Hematopoietic multipotent progenitor cell (in vitro differentiated cells): ENCODE measurements around the gene HDGFL2. TPM values are rescaled to one million over a fixed set of nuclear protein-coding genes. Genes with fewer than 3 reads are reported as not detected.
"Not testable (repeated sequence)": the region's sequence is repeated elsewhere in the genome, so short reads cannot be mapped to it uniquely, and the experiment has no call there.

ENCODE experiments used
- DNase-seq, 3 donors: peaks; one replicate each; pipeline ENCODE4 v3.0.0-alpha.2; 2011 to 2015; ENCODE audit warnings: low read depth in 2 of 3, low spot score in 2 of 3
- total RNA-seq: library from RNA; depleted of rRNA; stranded (reverse); fragments of >200 nt; gene quantifications from one replicate; pipeline ENCODE4 v1.2.3, GENCODE V29; 2012

The HDGFL2 gene
- total RNA-seq, 1 donor, result 30.2 TPM

DNA sequence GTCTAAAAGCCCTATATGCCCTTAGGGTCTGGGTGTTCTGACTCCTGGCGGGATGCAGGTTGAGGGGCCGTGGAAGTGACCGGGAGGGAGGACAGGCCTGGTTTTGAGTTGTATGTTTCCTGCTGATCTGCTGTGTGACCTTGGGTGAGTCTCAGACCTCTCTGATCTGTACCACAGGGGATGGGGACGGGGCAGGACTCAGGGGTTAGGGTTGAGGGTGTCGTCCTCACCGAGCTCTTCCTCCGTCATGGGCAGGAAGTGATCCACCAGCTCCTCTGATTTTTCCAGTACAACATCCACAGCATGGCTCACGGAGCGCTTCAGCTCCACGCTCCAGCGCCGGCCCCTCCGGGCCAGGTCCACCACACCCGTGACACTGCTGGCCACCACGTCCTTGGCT lies 56.7 kb downstream of the HDGFL2 start:
- no peak for DNase-seq

DNA sequence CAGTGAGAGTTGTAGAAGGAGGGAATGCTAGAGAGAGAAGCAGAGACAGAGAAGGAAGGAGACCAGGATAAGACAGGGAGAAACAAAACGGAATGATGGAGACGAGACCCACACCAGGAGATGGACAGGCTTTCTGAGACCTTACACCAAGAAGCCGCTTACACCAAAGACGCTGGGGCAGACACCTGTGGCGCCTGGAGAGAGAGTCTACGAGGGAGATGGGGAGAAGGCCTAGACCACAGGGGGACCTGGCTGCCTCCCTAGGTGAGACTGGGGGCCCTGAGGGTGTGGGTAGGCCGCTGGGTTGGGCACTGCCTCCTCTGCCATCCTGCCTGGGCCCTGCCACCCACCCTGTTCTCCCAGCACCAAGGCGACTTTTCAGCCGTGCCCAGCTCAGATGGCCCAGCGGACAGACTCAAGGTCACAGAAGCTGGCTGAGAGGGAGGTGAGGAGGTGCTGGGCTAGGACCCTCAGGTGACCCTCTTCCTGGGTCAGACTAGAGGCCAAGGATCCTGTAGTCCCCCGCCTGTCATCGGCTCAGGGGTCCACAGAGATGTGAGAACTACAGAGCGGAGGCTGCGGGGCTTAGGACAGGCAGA lies 57.9 kb downstream of the HDGFL2 start:
- no peak for DNase-seq

DNA sequence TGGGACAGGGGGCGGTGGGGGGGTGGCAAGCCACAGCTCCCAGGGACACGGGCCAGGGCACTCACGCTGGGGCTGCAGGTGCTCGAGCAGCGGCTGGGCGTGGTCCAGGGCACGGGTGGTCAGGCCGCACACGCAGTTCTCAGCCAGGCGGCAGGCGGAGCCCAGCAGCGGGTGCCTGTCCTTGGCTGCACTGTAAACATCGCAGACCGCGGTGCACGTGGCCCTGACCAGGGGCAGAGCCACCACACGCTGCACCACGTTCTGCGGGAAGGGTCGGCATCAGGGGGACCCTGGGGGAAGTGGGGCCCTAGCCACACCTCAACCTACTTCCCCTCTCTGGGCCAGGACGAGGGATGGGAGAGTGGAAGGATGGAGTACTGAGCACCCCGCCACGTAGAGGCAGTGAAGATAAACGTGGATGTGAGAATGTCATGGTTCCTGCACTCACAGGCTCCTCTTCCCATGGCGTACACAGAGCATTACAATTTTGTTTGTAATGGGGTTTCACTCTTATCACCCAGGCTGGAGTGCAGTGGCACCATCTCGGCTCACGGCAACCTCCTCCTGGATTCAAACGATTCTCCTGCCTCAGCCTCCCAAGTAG lies 59.6 kb downstream of the HDGFL2 start:
- no peak for DNase-seq

DNA sequence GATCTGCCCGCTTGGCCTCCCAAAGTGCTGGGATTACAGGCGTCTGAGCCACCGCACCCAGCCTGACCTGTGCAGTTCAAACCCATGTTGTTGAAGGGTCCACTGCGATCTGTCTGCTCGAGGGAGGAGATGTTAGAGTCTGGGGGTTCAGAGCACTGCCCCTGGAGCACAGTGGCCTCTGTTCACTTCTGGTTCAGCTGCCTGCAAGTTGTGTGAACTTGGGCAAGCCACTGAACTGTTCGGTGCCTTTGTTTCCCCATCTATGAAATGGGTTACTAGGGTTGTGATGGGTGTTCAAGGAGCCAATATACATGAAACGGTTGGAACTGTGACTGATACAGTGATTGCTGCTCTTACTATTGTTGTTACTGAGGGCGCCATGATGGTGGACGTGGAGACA lies 61.2 kb downstream of the HDGFL2 start:
- no peak for DNase-seq

DNA sequence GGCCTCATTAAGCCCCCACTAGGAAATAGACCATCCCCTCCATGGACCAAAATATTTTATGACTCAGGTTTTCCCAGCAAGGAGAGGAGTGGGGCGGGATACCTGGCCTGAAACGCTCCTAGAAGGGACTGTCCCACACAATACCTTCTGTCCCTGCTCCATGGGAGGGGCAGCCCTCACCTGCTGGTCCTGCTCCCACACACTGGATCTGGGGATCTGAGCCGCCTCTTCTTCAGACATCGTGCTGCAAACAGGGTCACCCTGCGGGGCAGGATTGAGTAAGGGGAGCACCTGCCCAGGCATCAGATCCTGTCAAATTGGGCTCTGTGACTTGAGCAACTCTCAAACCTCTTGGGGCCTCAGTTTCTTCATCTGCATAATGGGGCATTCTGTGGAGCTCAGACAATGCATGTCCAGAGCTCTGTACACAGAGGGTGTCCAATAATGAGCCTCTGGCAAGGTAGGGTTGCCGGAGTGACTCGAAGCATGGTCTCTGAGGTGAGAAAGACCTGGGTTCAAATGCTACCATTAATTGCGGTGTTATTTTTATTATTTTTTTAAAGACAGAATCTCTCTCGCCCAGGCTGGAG lies 61.8 kb downstream of the HDGFL2 start:
- no peak for DNase-seq

DNA sequence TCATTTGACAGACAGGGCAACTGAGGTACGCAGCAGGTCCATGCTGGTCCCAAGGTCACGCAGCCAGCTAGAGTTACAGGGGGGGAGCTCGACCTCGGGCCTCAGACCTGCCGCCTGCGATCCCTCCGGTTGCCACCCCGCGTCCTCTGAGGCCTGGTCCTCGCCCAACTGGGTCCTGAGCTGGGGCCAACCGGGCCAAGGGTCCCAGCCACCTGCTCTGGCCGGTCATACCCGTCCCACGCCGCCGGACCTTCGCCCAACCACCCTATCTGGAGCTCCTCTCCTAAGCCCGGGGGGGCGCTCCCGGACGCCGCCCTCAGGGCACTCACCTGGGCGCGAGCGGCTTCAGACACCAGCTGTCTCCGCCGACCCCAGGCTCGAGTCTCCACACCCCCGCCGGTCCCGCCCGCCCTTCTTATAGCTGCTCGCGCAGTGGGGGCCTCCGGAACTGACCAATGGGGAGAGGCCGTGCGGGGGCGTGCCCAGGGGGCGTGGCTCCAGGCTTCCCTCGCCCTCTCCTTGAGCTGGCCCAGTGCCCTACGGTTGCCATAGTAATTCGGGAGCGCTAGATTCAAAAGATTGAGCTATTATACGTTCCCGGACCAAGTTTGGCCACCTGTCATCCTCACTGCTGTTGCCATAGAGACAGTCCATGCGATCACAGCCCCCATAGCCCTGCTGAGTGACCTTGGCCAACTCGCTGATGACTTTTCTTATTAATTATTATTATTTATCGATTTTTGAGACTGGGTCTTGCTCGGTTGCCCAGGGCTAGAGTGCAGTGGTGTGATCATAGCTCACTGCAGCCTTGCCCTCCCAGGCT lies 63.0 kb downstream of the HDGFL2 start, which contains the start of gene PLIN5:
PLIN5 (minus strand) TSS at position 389 of the 823 bp plus-strand sequence. CDS start 1,150 bp downstream, outside the sequence.
- peak in 2 of 3 donors; percentile 78 to 81 for DNase-seq

DNA sequence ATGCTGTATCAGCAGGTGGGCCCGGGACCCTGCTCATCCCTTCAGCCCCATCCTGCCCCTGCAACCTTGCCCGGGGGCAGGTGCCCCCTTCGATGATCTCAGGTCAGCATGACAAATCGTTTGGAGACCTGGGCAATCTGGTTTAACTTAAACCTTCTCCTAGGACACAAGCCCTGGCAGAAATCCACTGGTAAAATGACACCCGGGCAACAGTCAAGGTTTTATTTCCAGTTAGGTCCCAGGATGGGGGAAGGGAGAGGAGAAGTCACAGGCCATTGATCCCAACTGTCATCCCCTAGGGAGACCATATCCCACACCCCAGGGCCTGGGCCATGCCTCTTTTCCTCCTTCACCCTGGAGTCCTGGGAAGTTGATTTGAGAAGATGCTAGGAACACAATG lies 64.7 kb downstream of the HDGFL2 start:
- DNase-seq, result no peak

DNA sequence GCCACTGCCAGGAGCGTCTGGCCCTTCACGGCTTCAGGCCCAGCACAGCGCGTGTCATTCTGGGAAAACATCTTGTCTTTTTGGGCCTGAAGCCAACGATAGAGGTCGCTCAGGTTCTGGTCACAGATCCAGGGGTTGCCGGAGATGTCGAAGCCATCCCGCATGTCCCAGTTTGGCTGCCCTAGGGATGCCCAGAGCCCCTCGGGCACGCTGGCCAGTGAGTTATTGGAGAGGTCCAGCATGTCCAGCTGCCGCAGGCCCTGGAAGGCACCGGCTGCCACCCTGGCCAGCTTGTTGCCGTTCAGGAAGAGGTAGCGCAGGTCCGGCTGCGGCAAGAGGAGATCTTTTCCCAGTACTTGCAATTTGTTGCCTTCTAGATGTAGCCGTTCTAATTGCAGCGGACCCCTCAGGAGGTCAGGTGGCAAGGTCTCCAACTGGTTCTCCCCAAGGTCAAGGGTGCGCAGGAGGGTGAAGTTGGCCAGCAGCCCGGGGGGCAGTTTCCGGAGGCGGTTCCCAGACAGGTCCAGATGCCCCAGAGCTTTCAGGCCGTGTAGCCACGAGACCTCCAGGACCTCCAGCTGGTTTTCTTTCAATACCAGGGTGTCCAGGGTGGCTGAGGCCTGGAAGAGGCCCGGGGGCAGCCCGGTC lies 66.0 kb downstream of the HDGFL2 start:
- no peak for DNase-seq

DNA sequence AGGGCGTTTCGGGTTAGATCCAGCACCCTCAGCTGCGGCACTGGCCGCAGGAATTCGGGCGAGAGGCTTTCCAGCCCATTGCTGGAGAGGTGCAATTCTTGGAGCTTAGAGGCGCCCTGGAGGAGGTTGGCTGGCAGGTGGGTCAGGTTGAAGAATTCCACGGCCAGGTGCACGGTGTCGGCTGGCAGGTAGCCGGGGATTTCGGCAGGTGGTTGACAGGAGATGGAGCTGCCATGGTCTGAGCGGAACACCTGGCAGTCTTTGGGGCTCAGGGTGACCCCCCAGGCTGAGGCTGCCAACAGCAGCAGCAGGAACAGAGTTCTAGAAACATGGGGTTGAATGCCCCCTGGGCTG lies 66.5 kb downstream of the HDGFL2 start:
- no peak for DNase-seq

DNA sequence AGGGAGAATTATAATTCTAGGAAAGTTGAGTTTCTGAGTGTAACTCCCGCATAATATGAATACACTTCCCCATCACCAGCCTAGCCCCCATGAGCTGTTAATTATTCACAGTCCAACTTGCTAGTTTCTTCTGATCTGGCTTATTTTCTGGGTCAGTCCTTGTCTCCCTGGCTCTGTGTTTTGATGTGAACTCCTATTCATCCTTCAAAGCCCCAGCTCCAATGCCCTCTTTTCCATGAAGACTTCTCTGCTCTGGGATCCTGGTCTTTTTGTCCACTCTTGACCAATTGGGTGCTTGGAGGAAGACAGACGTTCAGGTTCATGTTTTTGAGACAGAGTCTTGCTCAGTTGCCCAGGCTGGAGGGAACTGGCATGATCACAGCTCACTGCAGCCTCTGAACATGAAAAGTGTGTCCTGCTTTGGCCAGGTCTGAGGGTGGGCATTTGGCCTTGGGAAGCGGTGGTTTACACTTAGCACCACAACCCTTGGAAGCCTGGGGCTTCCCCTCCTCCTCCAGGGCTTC lies 67.1 kb downstream of the HDGFL2 start:
- DNase-seq, result no peak

DNA sequence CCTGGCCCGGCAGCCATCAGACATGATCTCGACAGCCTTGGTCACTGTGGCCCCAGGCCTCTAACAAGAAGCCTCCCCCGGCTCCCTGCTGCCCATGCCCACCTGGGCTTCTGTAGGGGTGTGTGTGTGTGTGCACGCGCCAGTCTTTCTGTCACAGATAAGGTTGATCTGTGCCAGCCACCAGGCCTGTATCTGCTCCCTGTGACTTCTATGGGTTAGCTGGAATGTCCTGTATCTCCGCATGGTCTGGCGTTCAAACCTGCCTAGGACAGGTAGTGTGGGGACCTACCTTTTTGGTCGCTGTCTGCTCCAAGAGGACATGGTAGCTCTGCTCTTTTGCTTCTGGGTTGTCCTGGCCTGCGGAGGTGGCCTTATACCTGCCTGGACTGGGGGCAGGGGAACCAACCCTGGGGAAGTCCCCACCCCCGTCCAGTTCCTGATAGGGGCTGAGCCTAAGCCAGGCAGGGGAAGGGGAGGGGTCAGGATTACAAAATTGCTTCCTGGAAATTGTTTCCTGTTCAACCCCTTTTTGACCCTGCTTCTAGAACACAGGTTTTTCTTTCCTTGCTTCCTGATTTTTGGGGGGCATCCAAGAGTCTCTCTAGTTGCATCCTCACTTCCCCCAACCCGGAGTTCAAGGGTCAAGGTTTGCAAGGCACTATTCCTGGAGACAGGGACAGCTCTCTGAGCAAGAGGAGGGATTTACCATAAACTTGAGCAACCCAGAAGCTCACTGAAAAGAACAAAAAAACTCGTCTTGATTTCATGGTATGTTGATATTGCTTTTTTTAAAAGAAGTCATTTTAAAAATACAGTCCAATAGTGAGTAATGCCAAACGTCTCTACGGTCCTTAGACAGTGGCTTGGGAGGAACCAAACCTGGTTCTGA lies 67.8 kb downstream of the HDGFL2 start, which contains the start of gene LRG1:
LRG1 (minus strand) TSS at position 344 of the 889 bp plus-strand sequence; CDS start at position 321, 23 bp downstream.
- peak in 1 of 3 donors; percentile 40 for DNase-seq

DNA sequence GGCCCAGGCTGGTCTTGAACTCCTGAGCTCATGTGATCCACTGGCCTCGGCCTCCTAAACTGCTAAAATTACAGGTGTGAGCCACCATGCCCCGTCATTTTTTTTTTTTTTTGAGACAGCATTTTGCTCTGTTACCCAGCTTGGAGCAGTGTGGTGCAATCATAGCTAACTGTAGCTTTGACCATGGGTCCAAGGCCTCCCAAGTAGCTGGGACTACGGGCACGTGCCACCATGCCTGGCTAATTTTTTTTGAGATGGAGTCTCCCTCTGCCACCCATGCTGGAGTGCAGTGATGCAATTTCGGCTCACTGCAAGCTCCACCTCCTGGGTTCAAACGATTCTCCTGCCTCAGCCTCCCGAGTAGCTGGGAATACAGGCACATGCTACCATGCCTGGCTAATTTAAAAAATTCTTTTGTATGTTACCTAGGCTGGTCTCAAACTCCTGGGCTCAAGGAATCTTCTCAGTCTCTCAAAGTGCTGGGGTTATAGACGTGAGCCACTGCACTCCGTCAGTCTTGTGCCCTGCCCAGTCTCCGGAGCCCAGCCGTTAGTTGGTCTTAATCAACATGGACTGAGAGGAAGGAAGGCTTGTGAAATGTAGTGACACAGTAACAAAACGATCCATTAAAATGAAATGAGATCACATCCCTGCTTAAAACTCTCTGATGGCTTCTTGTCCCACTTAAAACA lies 69.2 kb downstream of the HDGFL2 start:
- DNase-seq, result no peak

DNA sequence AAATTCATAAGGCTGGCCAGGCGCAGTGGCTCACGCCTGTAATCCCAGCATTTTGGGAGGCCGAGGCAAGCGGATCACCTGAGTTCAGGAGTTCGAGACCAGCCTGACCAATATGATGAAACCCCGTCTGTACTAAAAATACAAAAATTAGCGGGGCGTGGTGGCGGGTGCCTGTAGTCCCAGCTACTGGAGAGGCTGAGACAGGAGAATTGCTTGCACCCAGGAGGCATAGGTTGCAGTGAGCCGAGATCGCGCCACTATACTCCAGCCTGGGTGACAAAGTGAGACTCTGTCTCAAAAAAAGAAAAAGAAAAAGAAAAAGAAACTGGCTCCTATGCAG lies 69.7 kb downstream of the HDGFL2 start:
- DNase-seq, result not testable (repeated sequence)

DNA sequence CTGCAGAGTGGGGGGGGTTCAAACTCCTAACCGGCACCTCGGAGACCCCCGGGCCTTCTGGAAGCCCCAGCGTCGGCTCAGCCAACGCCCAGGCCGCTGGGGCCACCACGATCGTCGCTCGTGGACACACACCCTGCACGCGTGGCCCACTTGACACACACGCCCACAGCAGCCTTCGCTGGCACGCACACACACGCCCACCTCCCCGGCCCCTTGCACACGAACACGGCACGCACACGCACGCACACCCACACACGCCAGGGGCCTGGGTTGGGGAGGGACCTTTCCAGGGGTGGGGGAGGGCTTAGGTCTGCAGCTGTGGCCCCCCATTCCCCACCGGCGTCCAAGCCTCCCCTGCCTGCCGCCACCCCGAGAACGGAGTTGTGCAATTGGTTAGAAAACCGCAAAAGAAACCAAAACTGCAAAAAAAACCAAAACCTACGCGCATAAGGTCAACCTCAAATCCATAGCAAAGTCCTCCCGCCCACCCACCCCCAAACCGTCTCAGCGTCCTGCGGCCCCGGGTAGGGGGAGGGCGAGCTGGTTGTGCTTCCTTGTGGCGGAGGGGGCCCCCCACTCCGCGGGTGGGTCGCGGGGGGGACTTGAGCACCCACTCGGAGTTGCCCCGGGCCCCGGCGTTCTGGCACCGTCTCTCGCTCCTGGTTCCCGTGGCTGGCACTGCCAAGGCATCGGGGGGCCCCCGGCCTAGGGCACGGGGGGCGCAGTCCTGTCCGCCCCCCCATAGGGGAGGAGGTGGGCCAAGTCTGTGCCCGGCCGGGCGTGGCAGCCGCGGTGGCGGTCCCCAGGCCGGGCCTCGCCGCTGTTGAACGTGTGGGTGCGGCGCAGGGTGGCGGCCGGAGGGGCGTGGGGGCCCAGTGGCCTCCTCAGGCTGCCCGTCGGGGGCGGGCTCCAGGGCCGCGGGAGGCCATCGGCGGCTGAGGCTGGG lies 71.1 kb downstream of the HDGFL2 start:
- DNase-seq, result no peak

DNA sequence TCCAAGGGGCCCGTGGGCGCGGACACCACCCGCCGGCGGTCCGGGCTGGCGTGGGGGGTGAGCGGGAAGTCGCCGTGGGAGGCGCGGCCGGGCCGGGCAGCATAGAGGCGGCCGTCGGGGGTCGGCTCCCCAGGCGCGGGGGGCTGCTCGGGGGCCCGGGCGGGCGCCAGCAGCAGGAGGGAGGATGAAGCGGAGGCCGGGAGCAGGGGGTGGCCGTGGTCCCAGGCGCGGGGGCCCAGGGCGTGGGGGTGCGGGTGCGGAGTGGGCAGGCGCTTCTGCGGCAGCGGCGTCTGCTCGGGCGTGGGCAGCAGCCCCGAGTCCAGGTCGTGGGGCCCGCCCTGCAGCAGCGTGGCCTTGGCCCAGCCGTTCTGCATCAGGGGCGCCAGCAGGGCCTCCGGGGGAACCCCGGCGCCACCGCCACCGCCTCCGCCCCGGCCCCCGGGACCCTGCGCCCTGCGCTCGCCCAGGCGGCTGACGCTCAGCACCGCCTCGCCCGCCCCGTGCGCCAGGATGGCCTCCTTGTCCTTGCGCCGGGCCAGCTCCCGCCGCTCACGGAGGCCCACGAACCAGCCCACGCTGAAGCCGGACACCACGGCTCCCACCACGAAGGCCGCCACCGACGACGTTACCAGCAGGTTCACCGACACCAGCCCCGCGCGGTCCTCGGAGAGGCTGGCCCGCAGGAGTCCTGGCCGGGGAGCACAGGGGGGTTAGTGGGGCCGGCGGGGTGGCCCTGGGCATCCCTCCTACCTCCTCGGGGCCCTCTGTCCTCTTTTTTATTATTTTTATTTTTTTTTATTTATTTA lies 71.9 kb downstream of the HDGFL2 start:
- DNase-seq, result no peak

DNA sequence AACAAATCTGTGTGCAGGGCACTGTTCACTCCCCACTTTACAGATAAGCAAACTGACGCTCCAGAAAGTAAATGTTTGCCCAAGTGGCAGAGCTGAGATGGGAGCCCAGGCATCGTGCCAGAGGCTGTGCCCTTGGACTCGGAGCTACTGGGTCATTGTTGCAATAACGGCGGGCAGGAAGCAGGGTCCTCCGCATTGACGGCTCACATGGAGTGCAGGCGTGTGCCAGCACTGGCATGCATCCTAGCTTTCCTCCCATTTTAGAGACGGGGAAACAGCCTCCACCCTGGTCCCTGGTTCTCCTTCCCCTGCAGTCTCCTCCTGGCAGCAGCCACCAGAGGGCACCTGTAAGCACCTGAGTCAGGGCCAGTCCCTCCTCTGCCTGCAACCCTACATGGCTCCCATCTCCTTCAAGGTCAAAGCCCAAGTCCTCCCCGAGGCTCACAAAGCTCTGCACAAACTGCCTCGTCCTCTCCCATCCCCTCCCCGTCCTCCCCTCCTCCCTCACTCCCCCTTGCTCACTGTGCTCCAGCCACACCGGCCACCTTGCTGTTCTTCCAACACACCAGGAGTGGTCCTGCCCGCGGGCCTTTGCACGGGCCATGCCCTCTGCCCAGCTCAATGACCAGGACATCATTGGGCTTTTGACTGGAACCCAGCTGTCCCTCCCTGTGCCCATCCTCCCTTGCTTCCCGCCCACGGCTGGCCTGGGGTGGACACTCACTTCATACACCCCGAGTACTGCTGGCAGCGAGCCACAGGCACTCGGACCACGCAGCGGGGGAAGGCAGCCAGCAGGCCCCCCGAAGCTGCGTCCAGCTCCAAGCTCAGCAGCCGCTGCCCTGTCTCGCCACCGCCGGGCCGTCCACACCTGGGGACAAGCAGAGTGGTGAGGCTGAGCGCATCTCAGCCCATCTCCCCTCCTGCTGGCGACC lies 75.5 kb downstream of the HDGFL2 start:
- DNase-seq, result peak in 1 of 3 donors; percentile 17
